Fibroblast of pulmonary artery (primary cell): ENCODE results near the gene VSTM1.

Source experiments
- DNase-seq: peaks from one replicate; pipeline ENCODE4 v3.0.0-alpha.2; 2010; ENCODE audit warnings: low read depth
- H3K4me3 ChIP-seq: replicated peaks from 2 replicates; pipeline ENCODE4 v1.5.1; 2011; ENCODE audit warnings: low read depth, mild to moderate bottlenecking, control low read depth, low read length, moderate library complexity
- TF ChIP-seq, protein P1 (sequence below): IDR thresholded peaks from 2 replicates; pipeline ENCODE4 v1.5.1; 2011; ENCODE audit warnings: mild to moderate bottlenecking, control low read depth, low read length, inconsistent platforms; ENCODE audit errors: missing control alignments

VSTM1 gene

GRCh38 chr19:54035215-54036178 lies 28.2 kb downstream of the VSTM1 start:
- TF ChIP-seq, protein P1, sequence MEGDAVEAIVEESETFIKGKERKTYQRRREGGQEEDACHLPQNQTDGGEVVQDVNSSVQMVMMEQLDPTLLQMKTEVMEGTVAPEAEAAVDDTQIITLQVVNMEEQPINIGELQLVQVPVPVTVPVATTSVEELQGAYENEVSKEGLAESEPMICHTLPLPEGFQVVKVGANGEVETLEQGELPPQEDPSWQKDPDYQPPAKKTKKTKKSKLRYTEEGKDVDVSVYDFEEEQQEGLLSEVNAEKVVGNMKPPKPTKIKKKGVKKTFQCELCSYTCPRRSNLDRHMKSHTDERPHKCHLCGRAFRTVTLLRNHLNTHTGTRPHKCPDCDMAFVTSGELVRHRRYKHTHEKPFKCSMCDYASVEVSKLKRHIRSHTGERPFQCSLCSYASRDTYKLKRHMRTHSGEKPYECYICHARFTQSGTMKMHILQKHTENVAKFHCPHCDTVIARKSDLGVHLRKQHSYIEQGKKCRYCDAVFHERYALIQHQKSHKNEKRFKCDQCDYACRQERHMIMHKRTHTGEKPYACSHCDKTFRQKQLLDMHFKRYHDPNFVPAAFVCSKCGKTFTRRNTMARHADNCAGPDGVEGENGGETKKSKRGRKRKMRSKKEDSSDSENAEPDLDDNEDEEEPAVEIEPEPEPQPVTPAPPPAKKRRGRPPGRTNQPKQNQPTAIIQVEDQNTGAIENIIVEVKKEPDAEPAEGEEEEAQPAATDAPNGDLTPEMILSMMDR = no peak
- no peak overlapping the region for H3K4me3 ChIP-seq
- DNase-seq = peak; percentile 92

DNA sequence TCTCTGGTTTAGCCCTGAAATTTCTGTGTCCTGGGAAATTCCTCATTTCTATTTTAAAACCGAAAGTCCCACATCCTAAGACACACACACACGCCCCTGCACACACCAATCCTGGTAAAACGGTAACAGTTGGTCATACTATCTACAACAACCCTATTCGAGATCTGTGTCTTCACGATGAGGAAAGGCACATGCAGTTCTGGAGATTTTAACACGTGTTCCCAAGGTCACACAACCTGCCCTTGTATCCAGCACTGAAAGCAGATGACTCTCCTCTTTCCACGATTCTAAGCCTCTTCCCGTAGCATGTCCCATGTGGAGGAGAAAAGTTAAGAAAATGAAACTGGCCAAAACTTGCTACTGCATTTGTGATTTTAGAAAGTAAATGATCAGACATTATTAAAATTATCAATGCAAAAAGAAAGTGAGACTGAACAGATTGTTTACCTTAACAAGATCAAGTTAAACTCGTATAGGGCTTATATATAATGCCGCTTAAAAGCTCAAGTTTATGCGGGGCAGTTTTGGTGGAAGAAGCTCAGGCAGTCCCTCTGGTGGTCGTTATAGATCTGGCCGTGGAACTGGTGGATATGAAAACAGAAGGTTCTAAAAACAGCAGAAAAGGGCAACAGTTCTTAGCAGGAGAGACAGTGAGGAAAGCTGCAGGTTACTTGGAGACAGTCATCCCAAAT lies 32.7 kb downstream of the VSTM1 start:
- H3K4me3 ChIP-seq = no peak overlapping the region
- DNase-seq = peak; percentile 49
- TF ChIP-seq, protein P1 = peak; percentile 57

- TF ChIP-seq, protein P1 = peak; percentile 75
- DNase-seq = peak; percentile 82
- H3K4me3 ChIP-seq = no peak overlapping the region
Measured at GRCh38 chr19:54029930-54030490, 33.7 kb downstream of the VSTM1 start.

DNA sequence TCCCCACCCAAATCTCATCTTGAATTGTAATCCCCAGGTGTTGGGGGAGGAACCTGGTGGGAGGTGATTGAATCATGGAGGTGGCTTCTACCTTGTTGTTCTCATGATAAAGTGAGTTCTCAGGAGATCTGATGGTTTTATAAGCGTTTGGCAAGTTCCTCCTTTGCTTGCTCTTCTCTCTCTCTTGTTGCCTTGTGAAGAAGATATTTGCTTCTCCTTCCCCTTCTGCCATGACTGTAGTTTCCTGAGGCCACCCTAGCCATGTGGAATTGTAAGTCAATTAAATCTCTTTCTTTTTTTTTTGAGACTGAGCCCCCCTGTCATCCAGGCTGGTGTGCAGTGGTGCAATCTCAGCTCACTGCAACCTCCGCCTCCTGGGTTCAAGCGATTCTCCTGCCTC lies 34.4 kb downstream of the VSTM1 start:
- no peak for DNase-seq
- TF ChIP-seq, protein P1 = no peak
- no peak overlapping the region for H3K4me3 ChIP-seq

DNA sequence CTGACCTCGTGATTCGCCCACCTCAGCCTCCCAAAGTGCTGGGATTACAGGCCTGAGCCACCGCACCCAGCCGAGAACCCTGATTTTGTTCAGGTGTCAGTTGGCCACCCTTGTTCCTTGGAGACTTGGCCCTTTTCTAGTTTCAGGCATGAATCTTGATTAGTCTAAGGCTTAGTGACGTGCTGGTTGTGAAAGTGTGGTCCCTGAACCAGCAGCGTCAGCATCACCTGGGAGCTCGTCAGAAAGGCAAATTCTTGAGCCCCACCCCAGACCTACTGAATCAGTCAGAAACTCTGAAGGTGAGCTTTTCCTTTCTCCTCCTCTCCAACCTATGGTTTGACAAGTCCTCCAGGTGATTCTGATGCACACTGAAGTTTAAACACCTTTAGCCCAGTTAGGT lies 37.0 kb downstream of the VSTM1 start:
- DNase-seq = no peak
- TF ChIP-seq, protein P1 = no peak

GRCh38 chr19:54024660-54025059 lies 39.0 kb downstream of the VSTM1 start:
- H3K4me3 ChIP-seq = no peak overlapping the region
- TF ChIP-seq, protein P1 = no peak
- no peak for DNase-seq

More for the DNA sequence above, 37.0 kb downstream of the VSTM1 start:
- H3K4me3 ChIP-seq = no peak overlapping the region
